Osteocyte (in vitro differentiated cells): ENCODE measurements around the gene SLC6A13. TPM values are rescaled to one million over a fixed set of nuclear protein-coding genes. Genes with fewer than 3 reads are reported as not detected.

Experiments
- DNase-seq: peaks from one replicate; pipeline ENCODE4 v3.0.0; 2021; ENCODE audit warnings: mixed read lengths; ENCODE audit not compliant: unreplicated experiment; ENCODE audit errors: extremely low spot score
- H3K27ac Mint-ChIP-seq: one replicate; pipeline ENCODE4 v1.8.0; 2021; ENCODE audit warnings: mild to moderate bottlenecking, mixed read lengths; ENCODE audit not compliant: unreplicated experiment
- H3K27me3 Mint-ChIP-seq: one replicate; pipeline ENCODE4 v1.8.0; 2021; ENCODE audit warnings: mixed read lengths; ENCODE audit not compliant: unreplicated experiment
- H3K36me3 Mint-ChIP-seq: one replicate; pipeline ENCODE4 v1.8.0; 2021; ENCODE audit warnings: mixed read lengths; ENCODE audit not compliant: unreplicated experiment
- H3K4me1 Mint-ChIP-seq: one replicate; pipeline ENCODE4 v1.8.0; 2021; ENCODE audit warnings: mixed read lengths; ENCODE audit not compliant: unreplicated experiment
- H3K4me3 Mint-ChIP-seq: one replicate; pipeline ENCODE4 v1.8.0; 2021; ENCODE audit warnings: mild to moderate bottlenecking, moderate library complexity, mixed read lengths; ENCODE audit not compliant: unreplicated experiment
- H3K9me3 Mint-ChIP-seq: one replicate; pipeline ENCODE4 v1.8.0; 2021; ENCODE audit warnings: mixed read lengths; ENCODE audit not compliant: unreplicated experiment
- CTCF ChIP-seq: fragments of 200-600 bp; sonication (generic); IDR thresholded peaks from 2 replicates; pipeline ENCODE4 v1.5.0; 2021; ENCODE audit warnings: antibody characterized with exemption, mild to moderate bottlenecking, moderate library complexity
- total RNA-seq: library from RNA; stranded (reverse); gene quantifications from 2 replicates; pipeline ENCODE4 v1.2.1, GENCODE V29; 2021

The SLC6A13 gene
- total RNA-seq, 1 donor from 2014 or later: 0.43 TPM

GRCh38 chr12:252636-253035, 10.0 kb downstream of the SLC6A13 start:
- Mint-ChIP-seq H3K36me3 (no peaks in the 10 kb centered on the region), H3K27me3 (peaks cover 58% of the 10 kb centered on the region), H3K4me3 (no peak overlapping the region), H3K27ac (no peak overlapping the region), H3K4me1 (no peaks in the 10 kb centered on the region), H3K9me3 (peaks cover 4% of the 10 kb centered on the region)
- DNase-seq: peak; percentile 80
- no peak for TF ChIP-seq CTCF

- peaks cover 5% of the 10 kb centered on the region for H3K9me3 Mint-ChIP-seq
- H3K36me3 Mint-ChIP-seq: no peaks in the 10 kb centered on the region
- DNase-seq: no peak
- H3K4me3 Mint-ChIP-seq: no peak overlapping the region
- H3K27me3 Mint-ChIP-seq: peaks cover 42% of the 10 kb centered on the region
- no peak for TF ChIP-seq CTCF
- H3K27ac Mint-ChIP-seq: no peak overlapping the region
- no peaks in the 10 kb centered on the region for H3K4me1 Mint-ChIP-seq
These were observed 15.4 kb downstream of the SLC6A13 start for GRCh38 chr12:247271-247670.

GRCh38 chr12:243381-243780, 19.3 kb downstream of the SLC6A13 start:
- Mint-ChIP-seq H3K27ac (no peak overlapping the region), H3K4me3 (no peak overlapping the region)

GRCh38 chr12:242496-242895, 20.1 kb downstream of the SLC6A13 start:
- no peak overlapping the region for H3K4me3 Mint-ChIP-seq
- no peaks in the 10 kb centered on the region for H3K9me3 Mint-ChIP-seq
- H3K27ac Mint-ChIP-seq: no peak overlapping the region
- peaks cover 15% of the 10 kb centered on the region for H3K27me3 Mint-ChIP-seq
- TF ChIP-seq CTCF: no peak
- no peaks in the 10 kb centered on the region for H3K36me3 Mint-ChIP-seq
- DNase-seq: peak; percentile 75
- H3K4me1 Mint-ChIP-seq: no peaks in the 10 kb centered on the region

More at GRCh38 chr12:243381-243780, 19.3 kb downstream of the SLC6A13 start:
- Mint-ChIP-seq H3K4me1 (no peaks in the 10 kb centered on the region), H3K27me3 (peaks cover 22% of the 10 kb centered on the region), H3K9me3 (peaks cover 5% of the 10 kb centered on the region), H3K36me3 (no peaks in the 10 kb centered on the region)
- DNase-seq: peak; percentile 36
- TF ChIP-seq CTCF: no peak

GRCh38 chr12:241266-241665, 21.4 kb downstream of the SLC6A13 start:
- TF ChIP-seq CTCF: no peak
- DNase-seq: peak; percentile 60

More at GRCh38 chr12:241266-241665, 21.4 kb downstream of the SLC6A13 start:
- H3K4me1 Mint-ChIP-seq: no peaks in the 10 kb centered on the region
- no peak overlapping the region for H3K4me3 Mint-ChIP-seq
- H3K36me3 Mint-ChIP-seq: no peaks in the 10 kb centered on the region
- no peak overlapping the region for H3K27ac Mint-ChIP-seq
- peaks cover under 1% of the 10 kb centered on the region for H3K9me3 Mint-ChIP-seq
- H3K27me3 Mint-ChIP-seq: peaks cover 15% of the 10 kb centered on the region
